HG02943 (cell line): ENCODE measurements around the gene SLC22A17.

Experiments
- ATAC-seq: cut with Tn5 transposase; IDR thresholded peaks from one replicate; pipeline ENCODE4 v1.9.1; 2021; ENCODE audit warnings: mild to moderate bottlenecking, low read depth, moderate library complexity; ENCODE audit not compliant: unreplicated experiment

The SLC22A17 gene

DNA sequence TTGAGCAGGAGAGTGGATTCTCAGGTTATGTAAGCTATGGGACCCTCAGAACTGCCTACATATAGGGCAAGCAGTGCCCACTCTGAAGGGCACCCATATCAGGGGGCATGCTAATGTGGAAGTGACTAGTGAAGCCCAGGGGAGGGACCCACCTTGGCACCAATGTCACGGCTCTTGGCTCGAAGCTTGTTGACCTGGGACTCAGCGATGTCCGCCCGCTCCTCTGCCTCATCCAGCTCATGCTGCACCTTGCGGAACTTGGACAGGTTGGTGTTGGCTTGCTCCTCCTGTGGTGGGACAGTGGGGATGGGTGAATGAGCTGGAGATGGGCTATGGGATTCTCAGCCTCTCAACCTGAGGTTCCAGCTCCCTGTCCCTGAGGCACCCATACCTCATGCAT, 29.6 kb upstream of the SLC22A17 start:
- ATAC-seq, result no peak

DNA sequence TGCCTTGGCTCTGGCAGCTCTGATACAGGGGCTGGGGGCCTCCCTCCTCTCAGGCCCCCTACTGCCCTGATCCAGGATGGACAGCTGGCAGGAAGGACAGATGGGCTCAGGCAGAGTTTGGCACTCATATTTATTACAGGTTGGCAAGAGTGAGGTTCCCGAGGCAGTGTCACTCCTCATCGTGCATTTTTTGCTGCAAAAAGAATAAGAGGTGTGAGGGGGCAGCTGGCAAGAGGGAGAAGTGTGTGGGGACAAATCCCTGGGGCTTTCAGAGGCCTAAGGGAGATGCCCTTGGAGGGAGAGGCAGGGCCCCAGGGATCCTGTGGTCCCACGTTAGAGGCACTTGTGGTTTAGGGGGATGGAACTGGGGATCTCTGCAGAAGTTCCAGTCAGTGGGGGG, 29.2 kb upstream of the SLC22A17 start:
- no peak for ATAC-seq

DNA sequence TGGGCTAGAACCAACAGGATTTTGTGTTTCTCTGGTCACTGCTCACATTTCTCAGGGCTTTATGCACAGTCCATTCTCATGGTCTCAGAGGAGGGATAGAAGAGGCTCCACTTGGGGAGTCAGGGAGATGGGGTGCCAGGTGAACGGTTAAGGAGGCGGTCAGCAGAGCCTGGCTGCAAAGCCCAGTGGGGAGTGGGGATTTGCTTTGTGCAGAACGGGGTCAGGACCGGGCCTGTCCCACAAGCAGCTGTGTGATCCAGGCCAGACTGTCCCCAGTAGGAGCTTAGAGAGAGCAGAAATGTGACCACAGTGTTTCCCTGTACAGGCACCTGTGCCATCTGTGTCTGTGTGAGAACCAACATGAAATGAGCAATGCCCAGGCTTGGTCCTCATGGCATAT, 28.3 kb upstream of the SLC22A17 start:
- no peak for ATAC-seq

DNA sequence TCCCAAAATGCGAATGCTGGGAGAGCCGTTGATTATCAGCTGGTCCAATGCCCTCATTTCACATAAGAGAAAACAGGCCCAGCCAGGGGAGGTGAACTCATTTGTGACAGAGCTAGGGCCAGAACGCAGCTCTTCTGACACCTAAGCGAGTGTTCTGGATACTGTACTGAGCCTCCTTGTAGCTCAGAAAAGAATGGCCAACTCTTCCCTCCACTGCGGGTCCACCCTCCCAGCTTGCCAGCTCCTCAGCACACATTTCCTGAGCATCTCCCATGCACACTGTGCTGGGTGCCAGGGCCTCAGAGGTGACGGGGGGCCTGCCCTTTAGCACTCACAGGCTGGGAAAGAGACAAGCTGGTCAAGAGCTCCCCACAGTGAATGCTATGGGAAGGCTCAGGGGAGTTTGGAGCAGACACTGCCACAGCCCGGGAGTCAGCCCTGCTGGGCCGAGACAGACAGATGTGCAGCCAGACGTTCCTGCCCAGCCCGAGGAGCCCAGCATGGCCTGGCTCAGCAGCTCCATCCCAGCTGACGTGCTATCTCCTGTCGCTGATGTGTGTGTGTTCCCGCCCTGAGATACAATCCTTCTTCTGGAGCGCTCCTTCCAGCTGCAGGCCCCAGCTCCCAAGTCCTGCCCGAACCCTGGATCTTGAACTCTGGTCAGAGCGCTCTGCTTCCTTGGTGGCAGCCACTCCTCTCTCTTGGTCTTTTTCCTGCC, 27.7 kb upstream of the SLC22A17 start:
- ATAC-seq, result no peak

DNA sequence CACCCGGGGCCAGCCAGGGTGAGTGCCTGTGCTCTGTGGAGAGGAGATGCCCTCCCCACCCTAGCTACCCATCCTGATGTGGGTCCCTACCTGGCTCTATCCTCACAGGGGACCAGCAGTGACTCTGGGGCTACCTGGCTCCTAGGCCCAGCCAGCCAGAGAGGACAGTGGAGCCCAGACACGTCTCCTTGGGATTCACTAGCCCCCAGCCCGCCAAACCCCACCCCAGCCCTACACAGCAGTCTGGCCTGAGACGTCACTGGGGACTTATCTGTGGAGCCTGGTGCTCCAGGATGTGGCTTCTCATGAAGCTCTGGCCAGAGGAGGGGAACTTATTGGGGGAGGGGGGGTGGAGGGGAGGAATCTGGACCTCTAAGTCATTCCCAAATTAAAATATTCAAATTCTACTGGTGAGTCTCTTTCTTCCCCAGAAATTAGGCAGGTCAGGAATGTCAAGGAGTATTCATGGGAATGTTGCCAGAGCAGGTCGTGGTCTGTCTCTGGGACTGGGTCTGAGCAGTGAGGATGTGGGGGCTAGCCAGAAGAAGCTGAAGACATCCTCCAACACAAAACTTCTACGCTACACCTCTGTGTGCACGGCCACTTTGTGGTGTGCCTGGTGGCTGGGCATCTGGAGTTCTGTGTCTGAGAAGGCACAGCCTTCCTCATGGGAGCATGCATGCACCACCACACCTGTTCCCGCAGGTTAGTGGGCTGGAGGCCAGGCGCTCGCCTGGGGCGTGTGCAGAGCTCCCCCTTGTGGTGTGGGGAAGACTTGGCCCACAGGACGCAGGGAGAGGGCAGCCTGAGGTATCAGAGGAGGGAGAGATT, 26.9 kb upstream of the SLC22A17 start:
- ATAC-seq, result no peak

DNA sequence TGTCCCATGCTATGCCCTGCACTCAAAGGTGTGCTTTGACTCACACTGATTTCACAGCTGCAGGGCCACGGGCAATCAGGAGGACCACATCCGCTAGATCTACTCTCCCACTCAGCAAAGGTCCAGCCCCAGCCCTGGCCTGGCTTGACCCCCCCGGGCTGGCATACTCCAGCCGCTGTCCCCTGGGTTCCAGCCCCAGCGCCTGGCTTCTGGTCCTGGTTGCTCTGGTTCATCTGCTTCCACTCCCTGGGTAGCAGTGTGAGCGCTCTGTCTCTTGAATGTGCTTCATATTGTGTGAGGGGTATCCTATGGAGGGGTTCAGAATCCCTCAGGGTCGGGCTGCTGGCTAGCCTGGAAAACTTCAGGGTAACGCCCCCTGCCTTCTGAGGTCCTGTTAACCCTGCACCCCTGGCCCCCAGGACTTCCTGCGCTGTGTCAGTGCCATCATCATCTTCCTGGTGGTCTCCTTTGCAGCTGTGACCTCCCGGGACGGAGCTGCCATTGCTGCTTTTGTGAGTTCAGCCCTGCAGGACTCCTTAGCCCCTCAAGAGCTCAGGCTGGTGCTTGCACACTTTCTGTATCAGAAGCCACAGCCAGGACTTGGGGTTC, 26.0 kb upstream of the SLC22A17 start:
- no peak for ATAC-seq

DNA sequence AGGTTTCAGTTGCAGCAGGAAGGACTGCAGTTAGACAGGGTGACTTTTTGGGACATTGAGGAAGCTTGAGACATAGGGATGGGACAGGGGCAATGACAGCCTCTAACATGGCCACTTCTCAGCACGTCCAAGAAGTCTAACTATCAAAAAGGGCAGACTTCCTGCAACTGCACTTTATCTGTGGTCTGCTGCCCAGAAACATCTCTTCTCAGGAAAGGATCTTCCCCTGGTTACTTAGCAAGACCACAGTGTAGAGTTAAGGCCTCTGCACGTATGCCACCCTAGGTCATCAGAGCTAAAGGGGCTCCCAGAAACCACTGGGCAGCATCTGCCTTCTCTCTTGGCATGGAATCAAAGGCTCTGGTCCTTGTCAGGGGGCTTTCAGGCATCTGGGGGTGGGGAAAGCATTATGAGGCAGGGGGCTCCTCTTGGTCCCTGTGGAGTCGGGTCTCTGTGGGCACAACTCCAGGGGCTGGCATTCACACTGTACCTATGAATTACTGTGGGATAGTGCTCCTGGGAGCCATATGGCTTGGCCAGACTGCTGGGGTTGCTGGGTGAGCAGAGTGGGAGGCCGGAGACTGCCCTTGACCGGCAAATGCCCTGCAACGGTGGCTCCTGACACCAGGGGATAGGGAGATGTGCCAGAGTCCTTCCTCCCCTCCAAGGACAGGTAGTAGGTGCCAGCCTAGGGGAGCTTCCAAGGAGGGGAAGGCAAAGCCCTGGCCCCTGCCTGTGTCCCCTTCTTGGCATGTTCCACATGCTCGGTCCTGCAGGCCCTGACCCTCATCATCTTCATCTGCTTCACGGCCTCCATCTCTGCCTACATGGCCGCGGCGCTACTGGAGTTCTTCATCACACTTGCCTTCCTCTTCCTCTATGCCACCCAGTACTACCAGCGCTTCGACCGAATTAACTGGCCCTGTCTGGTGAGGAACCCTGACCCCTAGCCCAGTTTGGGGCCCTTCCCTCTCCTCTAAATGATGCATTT, 25.2 kb upstream of the SLC22A17 start:
- no peak for ATAC-seq

DNA sequence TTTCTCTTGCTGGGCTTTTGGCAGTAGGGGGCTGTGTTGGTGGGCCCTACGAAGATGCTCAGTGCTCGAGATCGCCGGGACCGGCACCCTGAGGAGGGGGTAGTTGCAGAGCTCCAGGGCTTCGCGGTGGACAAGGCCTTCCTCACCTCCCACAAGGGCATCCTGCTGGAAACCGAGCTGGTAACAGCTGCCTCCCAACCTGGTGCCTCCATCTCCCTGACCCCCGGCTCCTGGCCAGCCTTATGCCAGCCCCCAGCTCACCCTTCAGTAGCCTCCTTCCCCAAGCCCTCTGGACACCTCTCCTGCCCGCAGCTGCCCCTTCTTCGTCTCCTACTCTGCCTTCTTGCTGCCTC, 24.5 kb upstream of the SLC22A17 start:
- no peak for ATAC-seq

DNA sequence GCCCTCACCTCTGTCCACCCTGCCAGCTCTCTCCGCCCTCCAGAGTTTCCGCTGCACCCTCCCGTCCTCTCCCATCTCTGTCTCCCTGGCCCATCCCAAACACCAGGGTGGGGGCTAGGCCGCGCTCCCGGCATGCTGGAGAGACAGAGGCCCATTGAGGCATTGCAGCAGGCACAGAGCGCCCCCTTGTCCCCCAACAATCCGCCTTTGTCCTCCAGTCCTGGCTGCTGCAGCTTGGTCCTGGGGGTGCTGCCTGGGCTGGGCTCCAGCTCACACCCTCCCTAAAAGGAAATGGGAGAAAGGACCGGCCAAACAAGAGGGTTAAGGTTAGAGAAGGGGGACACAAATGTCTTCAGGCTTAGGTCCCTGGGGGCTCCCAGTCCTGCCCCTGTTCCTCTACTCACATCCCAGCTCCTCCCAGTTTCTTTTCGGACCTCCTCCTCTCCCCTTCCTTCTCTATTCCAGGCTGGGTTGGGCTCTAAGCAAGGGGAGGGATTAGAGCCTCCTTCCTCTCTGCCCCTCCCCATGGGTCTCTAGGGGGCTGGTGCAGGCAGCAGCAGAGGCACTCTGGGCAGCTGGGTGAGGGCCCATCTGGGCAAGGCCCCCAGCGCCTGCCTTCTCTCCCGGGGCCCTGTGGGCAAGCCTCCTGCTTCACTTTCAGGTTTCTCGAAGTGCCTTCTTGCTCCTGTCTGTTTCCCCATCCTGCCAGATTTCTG, 24.0 kb upstream of the SLC22A17 start, which contains the start of gene CMTM5:
Gene CMTM5 (plus strand): TSS at position 565 of the 716 bp plus-strand sequence. CDS start 206 bp downstream, outside the sequence.
- no peak for ATAC-seq

DNA sequence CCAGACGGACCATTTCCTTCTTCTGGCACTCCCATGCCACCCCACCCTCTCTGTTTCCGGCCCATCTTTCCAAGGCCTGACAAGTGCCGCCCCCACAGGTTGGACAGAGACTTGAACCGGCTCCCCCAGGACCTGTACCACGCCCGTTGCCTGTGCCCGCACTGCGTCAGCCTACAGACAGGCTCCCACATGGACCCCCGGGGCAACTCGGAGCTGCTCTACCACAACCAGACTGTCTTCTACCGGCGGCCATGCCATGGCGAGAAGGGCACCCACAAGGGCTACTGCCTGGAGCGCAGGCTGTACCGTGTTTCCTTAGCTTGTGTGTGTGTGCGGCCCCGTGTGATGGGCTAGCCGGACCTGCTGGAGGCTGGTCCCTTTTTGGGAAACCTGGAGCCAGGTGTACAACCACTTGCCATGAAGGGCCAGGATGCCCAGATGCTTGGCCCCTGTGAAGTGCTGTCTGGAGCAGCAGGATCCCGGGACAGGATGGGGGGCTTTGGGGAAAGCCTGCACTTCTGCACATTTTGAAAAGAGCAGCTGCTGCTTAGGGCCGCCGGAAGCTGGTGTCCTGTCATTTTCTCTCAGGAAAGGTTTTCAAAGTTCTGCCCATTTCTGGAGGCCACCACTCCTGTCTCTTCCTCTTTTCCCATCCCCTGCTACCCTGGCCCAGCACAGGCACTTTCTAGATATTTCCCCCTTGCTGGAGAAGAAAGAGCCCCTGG, 23.0 kb upstream of the SLC22A17 start:
- ATAC-seq, result no peak

DNA sequence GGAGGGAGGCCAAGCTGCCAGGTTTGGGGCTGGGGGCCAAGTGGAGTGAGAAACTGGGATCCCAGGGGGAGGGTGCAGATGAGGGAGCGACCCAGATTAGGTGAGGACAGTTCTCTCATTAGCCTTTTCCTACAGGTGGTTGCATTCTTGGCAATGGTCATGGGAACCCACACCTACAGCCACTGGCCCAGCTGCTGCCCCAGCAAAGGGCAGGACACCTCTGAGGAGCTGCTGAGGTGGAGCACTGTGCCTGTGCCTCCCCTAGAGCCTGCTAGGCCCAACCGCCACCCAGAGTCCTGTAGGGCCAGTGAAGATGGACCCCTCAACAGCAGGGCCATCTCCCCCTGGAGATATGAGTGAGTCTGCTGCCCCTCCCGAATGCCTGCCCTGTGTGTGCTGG, 20.4 kb upstream of the SLC22A17 start:
- ATAC-seq, result no peak

DNA sequence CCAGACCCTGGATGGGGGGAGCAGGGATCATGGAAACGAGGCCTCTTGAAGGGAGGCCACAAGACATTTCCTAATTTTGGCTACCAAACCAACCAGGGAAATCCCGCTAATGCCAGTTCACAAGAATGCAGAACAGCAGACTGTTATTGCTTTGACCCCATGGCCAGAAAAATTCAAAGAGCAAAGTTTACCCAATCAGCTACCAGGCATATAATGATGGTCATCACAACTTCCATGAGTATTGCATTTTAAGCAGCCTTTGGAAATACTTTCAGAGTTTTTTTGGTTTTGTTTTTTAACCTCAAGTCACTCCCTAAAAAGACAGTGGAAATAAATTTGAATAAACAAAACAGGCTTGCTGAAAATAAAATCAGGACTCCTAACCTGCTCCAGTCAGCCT, 19.8 kb upstream of the SLC22A17 start, which contains the start of gene IL25:
Gene IL25 (plus strand): TSS at position 301 of the 400 bp plus-strand sequence.
- ATAC-seq, result no peak

DNA sequence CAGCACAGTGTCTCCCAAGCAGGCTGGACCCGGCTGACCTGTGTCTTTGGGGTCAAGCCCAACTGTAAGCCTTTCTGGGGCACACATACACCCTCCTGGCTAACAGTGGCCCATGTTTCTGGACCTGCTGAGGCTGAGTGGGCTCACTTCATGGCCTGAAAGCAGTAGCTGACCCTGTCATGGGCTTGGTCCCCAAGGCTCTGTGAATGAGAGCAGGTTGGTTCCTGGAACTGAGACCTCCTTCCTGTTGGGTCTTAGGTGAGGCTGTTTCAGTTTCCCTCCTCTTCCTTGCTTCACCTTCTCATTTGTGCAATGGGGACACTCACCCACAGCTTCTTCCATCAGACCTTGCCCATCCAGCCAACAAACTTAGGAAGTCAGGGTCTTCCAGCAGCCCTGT, 19.2 kb upstream of the SLC22A17 start:
- ATAC-seq, result no peak

DNA sequence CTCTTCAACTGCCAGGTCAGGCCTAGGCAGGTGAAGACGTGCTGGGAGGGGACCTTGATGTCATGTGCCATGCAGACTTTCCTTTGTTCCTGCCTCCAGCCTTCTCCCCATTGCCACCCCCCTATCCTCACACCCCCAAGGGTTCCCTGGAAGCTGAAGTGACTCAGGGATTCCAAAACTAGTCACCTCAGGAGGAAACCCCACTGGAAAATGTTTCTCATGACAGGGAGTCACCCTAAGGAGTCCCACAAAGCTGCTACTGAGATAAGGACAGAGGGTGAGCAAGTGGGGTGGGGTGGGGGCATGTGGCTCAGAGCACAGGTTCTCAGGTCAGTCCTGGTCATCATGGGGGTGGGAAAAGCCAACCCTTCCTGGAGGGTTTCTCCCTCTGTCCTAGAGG, 17.5 kb upstream of the SLC22A17 start:
- no peak for ATAC-seq

DNA sequence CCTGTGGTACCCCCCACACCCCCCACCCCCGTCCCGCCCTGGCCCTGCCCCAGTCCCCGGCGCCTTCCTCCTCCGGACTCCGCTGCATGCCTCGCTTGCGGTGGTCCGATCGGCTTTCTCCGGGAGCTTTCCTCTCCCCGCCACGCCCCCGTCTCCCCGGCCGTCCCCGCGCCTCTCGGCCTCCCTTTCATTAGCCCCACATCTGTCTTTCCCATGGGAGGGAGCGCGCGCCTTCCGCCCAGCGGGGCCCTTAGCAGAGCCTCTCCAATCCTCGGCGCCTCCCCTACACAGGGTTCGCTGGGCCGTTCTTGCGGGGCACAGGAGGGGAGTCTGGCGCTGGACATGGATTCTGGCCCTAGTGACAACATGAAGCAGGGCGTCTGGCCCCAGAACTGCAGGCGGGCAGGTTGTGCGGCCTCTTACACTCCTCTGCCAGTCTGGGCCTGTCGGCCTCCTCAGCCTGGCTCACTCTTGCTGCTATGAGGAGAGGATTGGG, 13.8 kb upstream of the SLC22A17 start:
- no peak for ATAC-seq

DNA sequence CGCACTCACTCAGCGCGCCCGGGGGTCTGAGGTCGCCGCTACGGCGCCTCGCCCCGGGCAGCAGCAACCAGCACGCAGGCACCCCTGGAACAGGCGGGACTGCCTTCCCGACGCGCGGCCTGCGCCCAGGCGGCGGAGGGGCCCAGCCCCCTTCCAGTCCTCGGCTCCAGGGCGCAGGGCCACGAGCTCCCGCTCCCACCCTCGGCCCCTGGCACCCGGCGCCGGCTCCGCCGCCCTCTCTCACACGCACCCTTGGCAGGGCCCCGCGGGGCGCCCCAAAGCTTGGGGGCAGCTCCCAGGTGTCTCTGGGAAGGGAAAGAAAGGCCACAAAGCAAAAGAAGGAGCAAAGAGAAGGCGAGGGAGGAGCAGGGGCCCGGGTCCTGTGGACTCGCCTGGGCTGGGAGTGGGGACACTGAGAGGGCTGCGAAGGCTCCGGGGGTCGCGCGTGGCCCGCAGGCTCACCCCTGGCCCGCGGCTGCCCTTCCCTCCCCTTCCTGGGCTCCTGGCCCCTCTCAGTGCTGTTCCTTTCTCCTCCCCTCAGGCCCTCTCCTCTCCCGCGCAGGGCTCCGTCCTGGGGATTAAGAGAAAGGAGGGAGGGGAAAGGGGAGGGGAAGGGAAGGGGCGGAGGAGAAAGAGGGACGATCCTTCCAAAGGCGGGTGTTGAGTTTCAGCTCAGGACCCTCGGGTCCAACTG, 13.2 kb upstream of the SLC22A17 start:
- ATAC-seq, result no peak

DNA sequence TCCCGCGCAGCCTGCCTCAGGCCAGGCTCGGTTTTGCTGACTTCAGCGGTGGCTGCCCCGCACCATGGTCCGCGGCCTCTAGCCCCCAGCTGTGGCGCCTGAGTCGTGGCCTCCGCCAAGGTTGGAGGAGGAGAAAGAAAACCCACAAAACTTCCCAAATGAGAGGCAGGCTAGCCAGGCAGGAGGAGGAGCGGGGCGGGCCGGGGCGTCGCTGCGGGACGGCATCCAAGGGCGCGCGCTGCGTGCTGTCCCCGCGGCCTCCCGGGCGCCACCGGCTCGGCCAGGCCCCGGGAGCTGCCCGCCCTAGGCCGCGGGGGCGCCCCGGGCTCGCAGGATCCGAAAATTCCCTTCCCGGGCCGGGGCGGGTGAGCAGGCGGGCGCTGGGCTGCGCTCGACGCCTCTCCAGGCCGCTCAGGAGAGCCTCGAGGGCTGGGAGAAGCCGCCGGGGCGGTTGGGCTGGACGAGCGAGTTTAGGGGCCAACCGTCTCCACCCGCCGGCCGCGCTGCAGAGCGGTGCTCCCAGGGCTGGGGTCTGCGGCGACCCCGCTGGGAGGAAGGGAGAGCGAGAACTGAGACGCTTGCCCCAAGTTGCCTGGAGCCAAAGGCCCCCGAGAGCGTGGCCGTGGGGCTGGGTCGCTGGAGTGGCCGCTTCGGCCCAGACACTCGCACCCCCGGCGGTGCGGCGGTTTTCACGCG, 12.5 kb upstream of the SLC22A17 start, which contains the start of gene EFS:
Gene EFS (minus strand): TSS at position 137 of the 696 bp plus-strand sequence. CDS start 147 bp downstream, outside the sequence.
- no peak for ATAC-seq
